Fibroblast of the aortic adventitia (primary cell): Measurements from ENCODE around the gene USPL1. TPM values are rescaled to one million over a fixed set of nuclear protein-coding genes. Genes with fewer than 3 reads are reported as not detected.

ENCODE experiments used
- DNase-seq: peaks from one replicate; pipeline ENCODE4 v3.0.0-alpha.2; 2010; ENCODE audit warnings: low read depth
- H3K4me3 ChIP-seq: 2 replicates; pipeline ENCODE4 v1.5.1; 2011; ENCODE audit warnings: low read depth, mild to moderate bottlenecking, control low read depth, low read length, moderate library complexity
- CTCF ChIP-seq: IDR thresholded peaks from 2 replicates; pipeline ENCODE4 v1.5.1; 2011; ENCODE audit warnings: mild to moderate bottlenecking, low read length, control low read depth, inconsistent platforms; ENCODE audit not compliant: insufficient read depth
- total RNA-seq: library from RNA; depleted of rRNA; stranded (reverse); fragments of >200 nt; gene quantifications from 2 replicates; pipeline ENCODE4 v1.2.3, GENCODE V29; 2012; ENCODE audit warnings: low replicate concordance

The USPL1 gene
- total RNA-seq, 1 donor = 20.3 TPM

- DNase-seq = no peak
- TF ChIP-seq CTCF = no peak
- no peak overlapping the region for H3K4me3 ChIP-seq
Observed at GRCh38 chr13:30580852-30581502, 36.7 kb upstream of the USPL1 start.

- peak; percentile 40 for TF ChIP-seq CTCF
- H3K4me3 ChIP-seq = no peak overlapping the region
- DNase-seq = peak; percentile 45
Observed at GRCh38 chr13:30581582-30581981, 36.1 kb upstream of the USPL1 start.

- H3K4me3 ChIP-seq = no peak overlapping the region
- peak; percentile 34 for DNase-seq
- TF ChIP-seq CTCF = no peak
Observed at GRCh38 chr13:30584051-30584731, 33.5 kb upstream of the USPL1 start.

- no peak overlapping the region for H3K4me3 ChIP-seq
- peak; percentile 88 for DNase-seq
- TF ChIP-seq CTCF = no peak
Observed at GRCh38 chr13:30585748-30586262, 31.9 kb upstream of the USPL1 start.

GRCh38 chr13:30587231-30587630 lies 30.5 kb upstream of the USPL1 start:
- H3K4me3 ChIP-seq = no peak overlapping the region
- no peak for TF ChIP-seq CTCF
- no peak for DNase-seq

- DNase-seq = no peak
- H3K4me3 ChIP-seq = no peak overlapping the region
- TF ChIP-seq CTCF = no peak
Observed at GRCh38 chr13:30587739-30588138, 30.0 kb upstream of the USPL1 start.
